Adipose tissue (tissue), 3 donors: ENCODE measurements around the gene PLPPR4. TPM values are rescaled to one million over a fixed set of nuclear protein-coding genes. Genes with fewer than 3 reads are reported as not detected.

Source experiments
- H3K27ac ChIP-seq: one replicate; pipeline ENCODE4 v1.5.1; 2013; ENCODE audit warnings: low read depth, low read length
- WGBS, 3 donors: extraction: QIAGEN DNeasy Blood & Tissue Kit; methylation state at CpG; one replicate each; pipeline ENCODE4 v1.1.7; 2013; 5-methylcytosine and 5-hydroxymethylcytosine counted together
- polyA plus RNA-seq, 3 donors: library from polyadenylated mRNA; stranded (reverse); fragments of 200-250 nt; gene quantifications; one replicate each; pipeline ENCODE4 v1.2.3, GENCODE V29; 2013
- donor health status: healthy with polysubstance abuse.
- donor health status: Bipolar disorder and iron deficiency.
- donor health status: healthy.

PLPPR4 gene
- polyA plus RNA-seq, 3 donors: 0.22 to 1.0 (median 0.28) TPM

DNA sequence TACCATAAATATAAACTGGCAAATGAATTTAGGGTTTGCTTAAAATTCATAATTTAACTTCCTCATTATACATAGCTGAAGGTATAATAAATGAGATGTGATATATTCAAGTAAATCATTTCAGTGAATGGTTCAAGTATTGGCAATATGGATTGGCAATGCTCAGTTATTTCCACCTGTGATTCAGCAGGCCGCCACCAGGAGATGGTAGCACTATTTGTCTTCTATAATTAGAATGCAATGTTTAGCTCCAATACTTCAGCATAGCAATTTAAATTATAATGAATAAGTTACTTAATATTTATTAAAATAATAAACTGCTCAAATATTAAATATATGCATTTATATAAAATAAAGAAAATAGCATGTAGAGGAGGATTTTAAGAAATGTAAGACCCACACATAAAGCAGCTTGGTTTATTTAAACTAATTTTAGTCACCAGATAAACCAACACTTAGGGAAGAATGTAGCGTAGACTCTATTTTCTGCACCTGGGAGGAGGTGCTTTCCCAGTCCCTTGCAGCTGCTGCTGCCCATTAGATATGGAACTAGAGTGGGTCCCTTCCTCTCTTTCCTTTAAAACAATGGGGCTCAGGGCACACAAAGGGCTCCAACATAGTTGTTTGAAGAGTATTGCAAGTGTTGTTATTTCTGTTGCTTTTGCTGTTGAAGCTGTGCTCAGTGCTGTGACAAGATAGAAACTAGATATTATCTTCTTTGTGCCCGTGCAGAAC lies 62.1 kb downstream of the PLPPR4 start:
- H3K27ac ChIP-seq: no peak overlapping the region
- WGBS, 3 donors: 84 to 96% (median 89%) methylated on average over 3 of the region's 3 CpGs

DNA sequence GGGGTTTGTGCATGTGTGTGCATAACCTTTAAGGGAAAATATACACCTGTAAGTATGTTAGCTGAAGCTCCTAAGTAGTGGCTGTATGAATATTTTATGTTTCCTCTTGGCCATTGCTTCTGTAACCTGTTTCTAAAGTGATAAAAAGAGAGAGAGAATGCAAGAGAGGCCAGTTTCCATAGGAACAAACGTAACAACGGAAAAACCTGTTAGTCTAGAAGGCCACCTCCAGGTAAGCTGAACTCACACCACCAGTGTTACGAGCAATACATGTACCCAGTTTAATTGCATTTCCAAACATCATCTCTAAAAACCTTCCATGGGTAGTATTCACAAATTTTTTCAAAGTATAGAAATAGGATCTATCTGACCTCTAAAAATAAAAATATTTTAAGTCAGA lies 63.1 kb downstream of the PLPPR4 start:
- H3K27ac ChIP-seq: no peak overlapping the region
- 38 to 85% (median 77%) methylated on average over 3 of the region's 3 CpGs for WGBS, 3 donors

DNA sequence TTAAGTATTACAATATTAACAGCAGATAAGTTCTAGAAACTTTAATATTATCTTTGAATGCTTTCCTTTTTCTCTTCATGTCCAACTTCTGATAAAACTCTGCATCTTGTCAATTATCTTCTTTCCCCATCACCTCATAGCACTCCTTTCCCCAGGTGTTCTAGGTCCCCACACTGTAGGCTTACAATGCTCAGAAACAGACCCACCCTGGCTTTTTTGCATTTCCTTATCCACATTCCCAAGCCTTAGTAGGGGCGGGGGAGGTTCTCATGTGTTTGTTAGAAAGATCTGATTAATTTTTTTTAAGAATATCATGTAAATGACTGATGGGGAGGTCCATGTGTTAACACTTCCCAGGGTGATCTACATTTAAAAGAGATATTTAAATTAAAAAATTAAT lies 63.9 kb downstream of the PLPPR4 start:
- 55 to 79% (median 78%) methylated on average over 1 of the region's 1 CpG for WGBS, 3 donors
- H3K27ac ChIP-seq: no peak overlapping the region

DNA sequence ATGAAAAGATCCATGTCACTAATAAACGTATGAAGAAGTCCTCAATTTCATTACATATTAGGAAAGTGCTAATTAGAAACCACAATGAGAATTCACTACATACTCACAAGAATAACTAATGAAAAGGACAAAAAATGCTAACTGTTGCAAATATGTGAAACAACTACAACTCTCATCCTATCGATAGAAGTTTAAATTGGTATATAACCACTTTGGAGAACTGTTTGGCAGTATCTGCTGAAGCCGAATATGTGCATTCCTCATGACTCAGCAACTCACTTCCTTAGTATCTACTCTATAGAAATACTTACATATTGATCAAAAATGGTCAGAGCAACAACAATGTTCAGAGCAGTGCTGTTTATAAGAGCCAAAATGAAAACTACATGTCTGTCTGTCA lies 66.8 kb downstream of the PLPPR4 start:
- 59 to 91% (median 66%) methylated on average over 3 of the region's 3 CpGs for WGBS, 3 donors
- H3K27ac ChIP-seq: no peak overlapping the region

DNA sequence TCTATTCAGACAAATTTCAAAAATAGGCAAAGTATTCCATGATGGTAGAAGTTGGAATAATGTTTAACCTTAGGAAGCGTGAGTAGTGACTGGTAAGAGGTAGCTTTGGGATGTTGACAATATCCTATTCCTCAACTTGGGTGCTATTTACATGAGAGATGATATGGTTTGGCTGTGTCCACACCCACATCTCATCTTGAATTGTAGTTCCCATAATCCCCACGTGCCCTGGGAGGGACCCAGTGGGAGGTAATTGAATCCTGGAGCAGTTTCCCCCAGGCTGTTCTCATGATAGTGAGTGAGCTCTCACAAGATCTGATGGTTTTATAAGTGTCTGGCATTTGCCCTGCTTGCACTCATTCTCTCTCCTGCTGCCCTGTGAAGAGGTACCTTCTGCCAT lies 67.3 kb downstream of the PLPPR4 start:
- WGBS, 3 donors: 50 to 71% (median 64%) methylated on average over 2 of the region's 2 CpGs
- no peak overlapping the region for H3K27ac ChIP-seq

DNA sequence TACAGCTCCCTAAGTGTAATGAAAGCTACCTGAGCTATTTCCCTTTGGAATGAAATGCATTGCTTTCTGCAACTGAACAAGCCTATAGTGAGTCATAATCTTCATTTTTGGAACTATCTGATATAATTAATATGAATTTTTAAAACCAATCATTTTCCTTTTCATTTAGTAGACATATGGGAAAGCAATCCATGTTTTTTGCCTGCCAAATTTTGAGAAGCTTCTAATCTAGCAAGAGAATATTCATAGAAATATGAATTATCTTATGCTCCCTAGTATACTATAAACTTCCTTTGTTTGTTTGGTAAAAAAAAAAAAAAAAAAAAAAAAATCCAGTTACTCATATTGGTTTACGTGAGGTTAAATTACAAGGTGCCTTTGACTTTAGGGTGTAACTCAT lies 68.3 kb downstream of the PLPPR4 start:
- 74 to 94% (median 93%) methylated on average over 1 of the region's 1 CpG for WGBS, 3 donors
- no peak overlapping the region for H3K27ac ChIP-seq

DNA sequence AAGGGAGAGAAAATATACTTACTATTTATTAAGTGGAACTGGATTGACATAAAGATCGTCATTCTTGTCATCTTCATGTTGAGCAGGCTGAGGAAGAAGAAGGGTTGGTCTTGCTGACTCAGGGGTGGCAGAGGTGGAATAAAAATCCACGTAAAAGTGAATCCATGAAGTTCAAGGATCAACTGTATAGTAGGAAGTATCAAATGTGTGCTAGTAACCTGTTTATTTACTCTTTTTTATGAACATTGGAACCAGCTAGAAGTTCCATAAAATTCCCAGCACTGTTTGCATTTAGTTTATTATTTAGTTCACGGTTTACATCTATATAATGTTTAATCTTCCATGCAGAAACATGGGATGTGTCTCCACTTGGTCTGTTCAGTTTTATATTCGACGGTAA lies 70.7 kb downstream of the PLPPR4 start:
- no peak overlapping the region for H3K27ac ChIP-seq
- WGBS, 3 donors: 81 to 89% (median 83%) methylated on average over 5 of the region's 5 CpGs

DNA sequence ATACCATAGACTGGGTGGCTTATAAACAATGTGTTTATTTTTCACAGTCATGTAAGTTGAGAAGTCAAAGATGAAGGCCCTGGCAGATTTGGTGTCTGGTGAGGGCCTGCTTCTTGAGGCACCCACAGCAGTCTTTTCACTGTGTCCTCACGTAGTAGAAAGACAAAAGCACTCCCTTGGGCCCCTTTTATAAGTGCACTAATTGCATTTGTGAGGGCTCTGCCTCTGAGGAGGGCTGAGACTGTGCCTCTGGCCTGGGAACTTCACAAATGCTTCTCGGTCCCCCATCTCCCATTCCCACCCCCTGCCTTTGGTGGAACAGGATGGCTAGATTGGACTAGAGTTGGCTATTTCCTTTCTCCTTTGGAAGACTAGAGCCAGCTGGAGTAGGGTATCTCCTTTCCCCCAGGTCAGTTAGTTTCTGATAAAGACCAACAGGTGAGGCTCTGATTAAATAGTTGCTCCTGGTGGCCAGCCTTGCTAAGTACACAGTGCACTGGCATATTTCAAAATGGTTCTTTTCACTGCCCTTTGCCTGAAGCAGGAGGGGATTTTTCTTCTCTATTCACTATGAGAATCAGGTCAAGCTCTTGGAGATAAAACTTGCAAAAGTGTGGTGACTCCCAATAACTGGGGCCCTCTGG lies 82.9 kb downstream of the PLPPR4 start:
- WGBS, 3 donors: 75 to 85% (median 80%) methylated on average over 2 of the region's 2 CpGs
- no peak overlapping the region for H3K27ac ChIP-seq

DNA sequence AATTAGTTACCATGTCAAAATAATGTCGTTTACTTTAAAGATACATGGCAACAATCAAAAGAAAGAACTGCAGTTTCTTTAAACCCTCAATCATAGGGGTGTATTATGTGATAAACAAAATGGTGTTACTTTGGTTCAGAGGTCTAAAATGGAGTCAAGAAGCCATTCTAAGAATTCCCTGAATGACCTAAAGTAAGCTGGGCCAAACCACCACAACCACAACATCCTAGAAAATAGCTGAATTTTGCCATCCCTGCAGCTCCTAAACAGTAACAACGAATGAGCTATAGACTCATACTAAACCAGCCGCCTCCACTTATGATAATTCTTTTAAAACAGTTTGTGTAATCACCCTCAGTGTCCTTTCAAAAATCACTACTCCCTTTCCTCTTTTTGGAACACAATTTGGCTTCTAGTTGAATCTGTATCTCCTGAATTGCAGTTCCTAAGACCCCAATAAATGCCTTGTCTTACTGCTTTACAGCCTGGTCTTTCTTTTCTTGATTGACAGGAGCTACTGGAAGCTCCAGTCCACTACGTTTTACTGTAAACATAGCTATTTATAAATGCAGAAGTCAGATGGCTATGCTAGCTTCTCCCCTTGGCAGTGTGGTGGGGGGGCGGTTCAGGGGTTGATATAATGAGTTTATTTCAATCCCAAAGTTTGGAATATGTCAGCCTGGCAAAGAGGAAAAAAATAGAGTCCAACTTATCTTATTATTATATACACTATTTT lies 84.3 kb downstream of the PLPPR4 start:
- no peak overlapping the region for H3K27ac ChIP-seq
- 47 to 68% (median 59%) methylated on average over 5 of the region's 5 CpGs for WGBS, 3 donors

DNA sequence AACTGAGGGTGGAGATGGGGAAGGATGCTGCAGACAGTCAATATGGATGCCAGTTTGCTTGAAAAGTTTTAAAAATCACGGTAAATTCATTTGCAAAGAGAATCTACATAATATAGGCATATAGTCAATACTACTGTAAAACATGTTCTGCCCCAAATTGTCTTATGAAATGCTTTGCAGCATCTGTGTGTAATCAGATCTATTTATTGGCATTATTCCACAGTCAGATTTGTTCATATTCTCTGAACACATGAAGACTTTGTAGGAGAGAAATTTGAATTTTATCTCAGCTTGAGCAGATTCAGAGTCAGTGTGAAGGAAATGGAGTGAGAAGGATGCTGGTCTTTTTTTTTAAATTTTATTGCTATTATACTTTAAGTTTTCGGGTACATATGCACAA lies 88.5 kb downstream of the PLPPR4 start:
- WGBS, 3 donors: 76 to 88% (median 84%) methylated on average over 2 of the region's 2 CpGs
- H3K27ac ChIP-seq: no peak overlapping the region

DNA sequence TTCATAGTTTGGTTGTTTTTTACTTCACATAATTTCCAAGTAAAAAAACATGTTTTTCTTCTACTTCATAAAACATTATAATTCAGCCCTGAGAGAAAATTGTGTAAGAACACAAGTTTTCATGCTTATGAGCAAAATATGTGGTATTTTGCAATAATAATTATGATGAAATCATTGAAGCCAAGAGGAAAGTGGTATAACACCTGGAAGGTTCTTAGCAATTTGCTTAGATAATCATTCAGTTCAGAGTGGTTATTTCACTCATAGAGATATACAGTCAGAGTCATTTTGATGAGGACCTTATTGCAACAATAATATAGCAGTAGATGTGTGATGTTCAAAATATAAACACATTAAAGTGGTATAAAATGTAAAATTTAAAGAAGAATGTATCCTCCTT lies 94.5 kb downstream of the PLPPR4 start:
- no peak overlapping the region for H3K27ac ChIP-seq
